Loucy (cell line): ENCODE results near the gene DOK7.

Experiments used
- H2AFZ ChIP-seq: fragments of 200-600 bp; sonication (generic); 2 replicates; pipeline ENCODE4 v1.6.0; 2016; ENCODE audit warnings: antibody characterized with exemption, mild to moderate bottlenecking, low read length, moderate library complexity
- H3F3A ChIP-seq: fragments of 200-600 bp; 2 replicates; pipeline ENCODE4 v1.6.0; 2016; ENCODE audit warnings: antibody characterized with exemption, low read depth, mild to moderate bottlenecking
- H3K27me3 ChIP-seq: fragments of 200-600 bp; sonication (generic); 2 replicates; pipeline ENCODE4 v1.6.1; 2014; ENCODE audit warnings: low read length, mild to moderate bottlenecking; ENCODE audit not compliant: insufficient read depth, poor library complexity, severe bottlenecking
- H3K36me3 ChIP-seq: fragments of 200-600 bp; sonication (generic); 2 replicates; pipeline ENCODE4 v1.6.1; 2016; ENCODE audit warnings: low read length; ENCODE audit not compliant: insufficient read depth
- H3K4me1 ChIP-seq: fragments of 200-600 bp; sonication (generic); 2 replicates; pipeline ENCODE4 v1.5.1; 2014; ENCODE audit warnings: low read length, mild to moderate bottlenecking; ENCODE audit not compliant: insufficient read depth, poor library complexity, severe bottlenecking
- H3K4me2 ChIP-seq: fragments of 200-600 bp; sonication (generic); 2 replicates; pipeline ENCODE4 v1.6.0; 2014; ENCODE audit warnings: antibody characterized with exemption, low read length, low read depth, mild to moderate bottlenecking; ENCODE audit not compliant: poor library complexity, severe bottlenecking
- H3K4me3 ChIP-seq: fragments of 200-600 bp; sonication (generic); 2 replicates; pipeline ENCODE4 v1.5.1; 2014; ENCODE audit warnings: low read length, mild to moderate bottlenecking, mixed read lengths; ENCODE audit not compliant: poor library complexity, severe bottlenecking
- H3K79me2 ChIP-seq: fragments of 200-600 bp; sonication (generic); 2 replicates; pipeline ENCODE4 v1.6.1; 2014; ENCODE audit warnings: low read length; ENCODE audit not compliant: insufficient read depth
- H3K9ac ChIP-seq: fragments of 200-600 bp; sonication (generic); 2 replicates; pipeline ENCODE4 v1.6.0; 2014; ENCODE audit warnings: mild to moderate bottlenecking, low read depth, low read length, moderate library complexity; ENCODE audit not compliant: poor library complexity, severe bottlenecking
- H3K9me2 ChIP-seq: fragments of 200-600 bp; sonication (generic); replicated peaks from 2 replicates; pipeline ENCODE4 v1.6.1; 2016; ENCODE audit warnings: low read depth, low read length, mixed read lengths
- H3K9me3 ChIP-seq: fragments of 200-600 bp; sonication (generic); 2 replicates; pipeline ENCODE4 v1.6.1; 2014; ENCODE audit warnings: mild to moderate bottlenecking, antibody characterized with exemption, low read length, low read depth; ENCODE audit not compliant: insufficient read depth
- H4K20me1 ChIP-seq: fragments of 200-600 bp; sonication (generic); 2 replicates; pipeline ENCODE4 v1.6.0; 2014; ENCODE audit warnings: antibody characterized with exemption, low read length, mild to moderate bottlenecking; ENCODE audit not compliant: insufficient read depth, poor library complexity, severe bottlenecking
- CTCF ChIP-seq: fragments of 200-600 bp; sonication (generic); conservative IDR thresholded peaks from 2 replicates; pipeline ENCODE4 v1.5.1; 2014; ENCODE audit warnings: mild to moderate bottlenecking, antibody characterized with exemption, low read length
- EZH2phosphoT487 ChIP-seq: fragments of 200-600 bp; IDR thresholded peaks from 2 replicates; pipeline ENCODE4 v1.6.1; 2018; ENCODE audit warnings: antibody characterized with exemption, mild to moderate bottlenecking, moderate library complexity, borderline replicate concordance

The DOK7 gene

GRCh38 chr4:3518511-3518880 lies 55.4 kb downstream of the DOK7 start:
- H3K36me3 ChIP-seq, result peaks cover 86% of the 10 kb centered on the region; the same call in 1 of the 2 replicates
- no peak overlapping the region for H3K4me2 ChIP-seq
- no peaks in the 10 kb centered on the region for H3K27me3 ChIP-seq
- H3K4me1 ChIP-seq, result no peaks in the 10 kb centered on the region
- H3F3A ChIP-seq, result no peaks in the 10 kb centered on the region
- no peaks in the 10 kb centered on the region for H3K9me2 ChIP-seq
- H4K20me1 ChIP-seq, result peaks cover 4% of the 10 kb centered on the region
- no peak overlapping the region for H3K4me3 ChIP-seq
- H3K79me2 ChIP-seq, result no peaks in the 10 kb centered on the region
- no peaks in the 10 kb centered on the region for H3K9me3 ChIP-seq
- TF ChIP-seq CTCF, result no peak
- no peak for TF ChIP-seq EZH2phosphoT487
- H3K9ac ChIP-seq, result no peak overlapping the region
- H2AFZ ChIP-seq, result no peak overlapping the region

DNA sequence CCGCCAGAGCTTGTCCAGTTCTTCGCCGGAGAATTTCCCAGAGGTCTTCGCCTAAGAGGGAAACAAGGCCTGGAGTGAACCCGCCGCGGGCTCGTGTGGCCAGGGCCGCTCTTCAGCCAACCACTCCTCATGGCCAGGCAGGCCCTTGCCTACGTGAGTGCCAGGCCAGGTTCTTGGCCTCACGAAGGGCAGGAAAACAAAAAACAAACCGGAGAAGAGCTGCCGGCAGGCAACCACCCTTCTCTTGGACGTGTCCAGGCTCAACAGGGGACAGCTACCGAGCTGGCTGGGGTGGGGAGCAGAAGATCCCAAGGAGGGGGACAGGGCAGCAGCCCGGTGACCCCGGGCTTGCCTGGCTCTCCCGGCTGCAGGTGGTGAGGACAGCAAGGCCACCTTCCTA lies 55.8 kb downstream of the DOK7 start:
- TF ChIP-seq EZH2phosphoT487 (no peak), CTCF (no peak)
- no peaks in the 10 kb centered on the region for H3F3A ChIP-seq
- H3K4me1 ChIP-seq, result no peaks in the 10 kb centered on the region
- H3K4me2 ChIP-seq, result no peak overlapping the region
- no peaks in the 10 kb centered on the region for H3K9me3 ChIP-seq
- peaks cover 4% of the 10 kb centered on the region for H4K20me1 ChIP-seq
- H3K9me2 ChIP-seq, result no peaks in the 10 kb centered on the region
- H2AFZ ChIP-seq, result no peak overlapping the region
- H3K36me3 ChIP-seq, result peaks cover 87% of the 10 kb centered on the region; the same call in 1 of the 2 replicates
- H3K9ac ChIP-seq, result no peak overlapping the region
- no peaks in the 10 kb centered on the region for H3K79me2 ChIP-seq
- no peak overlapping the region for H3K4me3 ChIP-seq
- H3K27me3 ChIP-seq, result no peaks in the 10 kb centered on the region

- H3K79me2 ChIP-seq, result peaks cover 5% of the 10 kb centered on the region; the same call in 1 of the 2 replicates
- no peaks in the 10 kb centered on the region for H3F3A ChIP-seq
- no peaks in the 10 kb centered on the region for H3K9me2 ChIP-seq
- no peaks in the 10 kb centered on the region for H3K9me3 ChIP-seq
- H3K4me2 ChIP-seq, result no peak overlapping the region
- peaks cover 87% of the 10 kb centered on the region; the same call in 1 of the 2 replicates for H3K36me3 ChIP-seq
- no peaks in the 10 kb centered on the region for H3K27me3 ChIP-seq
- TF ChIP-seq EZH2phosphoT487 (no peak), CTCF (no peak)
- no peak overlapping the region for H3K9ac ChIP-seq
- peaks cover 4% of the 10 kb centered on the region for H4K20me1 ChIP-seq
- H3K4me3 ChIP-seq, result no peak overlapping the region
- no peak overlapping the region for H2AFZ ChIP-seq
- no peaks in the 10 kb centered on the region for H3K4me1 ChIP-seq
Measured at GRCh38 chr4:3519468-3520264, 56.6 kb downstream of the DOK7 start.
